Measurements from ENCODE around the gene ANKS1B. TPM values are rescaled to one million over a fixed set of nuclear protein-coding genes. Genes with fewer than 3 reads are reported as not detected.
"Not testable (repeated sequence)": the region's sequence is repeated elsewhere in the genome, so short reads cannot be mapped to it uniquely, and the experiment has no call there.

ANKS1B gene
- total RNA-seq, 4 donors from 2014 or later = 14.0 to 38.4 (median 28.6) TPM

DNA sequence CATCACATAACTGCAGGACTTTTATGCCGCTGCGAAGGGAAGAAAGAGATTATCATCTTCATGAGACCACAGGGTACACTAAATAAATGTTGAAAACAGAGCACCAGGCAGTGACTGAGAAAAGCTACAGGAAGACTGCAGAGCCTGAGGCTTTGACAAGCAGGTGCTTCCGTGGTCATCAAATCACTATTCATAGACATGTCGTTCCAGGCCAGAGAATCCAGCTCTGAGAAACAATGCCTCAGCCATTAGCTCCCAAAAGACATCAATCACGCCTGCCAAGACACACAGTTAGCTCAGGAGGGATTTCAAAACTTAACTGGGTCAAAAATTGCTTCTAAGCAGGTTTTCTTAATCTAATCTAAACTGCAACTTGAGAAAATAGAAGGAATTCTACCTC, 384.3 kb downstream of the ANKS1B start:
- H3K4me3 ChIP-seq = no peak overlapping the region
- WGBS, 2 donors = 46 to 70% methylated on average over 5 of the region's 5 CpGs
- H3K4me1 ChIP-seq = no peaks in the 10 kb centered on the region
- no peak for TF ChIP-seq POLR2A (IDR thresholded peaks at IDR 0.05)
- no peak for TF ChIP-seq EP300 (IDR thresholded peaks at IDR 0.05)
- no peak for TF ChIP-seq CTCF (IDR thresholded peaks at IDR 0.05)
- H3K27ac ChIP-seq = no peak overlapping the region
- H3K36me3 ChIP-seq = no peaks in the 10 kb centered on the region
- H3K27me3 ChIP-seq = no peaks in the 10 kb centered on the region
- H3K9me3 ChIP-seq = no peaks in the 10 kb centered on the region
- no peak for DNase-seq (ENCODE audit: low spot score in 2 of 2)

GRCh38 chr12:99598785-99599184, 386.0 kb downstream of the ANKS1B start:
- Histone ChIP-seq H3K36me3 (no peaks in the 10 kb centered on the region), H3K27ac (no peak overlapping the region), H3K4me1 (no peaks in the 10 kb centered on the region), H3K4me3 (no peak overlapping the region), H3K27me3 (no peaks in the 10 kb centered on the region), H3K9me3 (no peaks in the 10 kb centered on the region)
- DNase-seq (ENCODE audit: low spot score in 2 of 2) = no peak
- no peak for TF ChIP-seq EP300 (IDR thresholded peaks at IDR 0.05)
- TF ChIP-seq CTCF (IDR thresholded peaks at IDR 0.05) = no peak
- no peak for TF ChIP-seq POLR2A (IDR thresholded peaks at IDR 0.05)
- 89 to 98% methylated on average over 2 of the region's 2 CpGs for WGBS, 2 donors

DNA sequence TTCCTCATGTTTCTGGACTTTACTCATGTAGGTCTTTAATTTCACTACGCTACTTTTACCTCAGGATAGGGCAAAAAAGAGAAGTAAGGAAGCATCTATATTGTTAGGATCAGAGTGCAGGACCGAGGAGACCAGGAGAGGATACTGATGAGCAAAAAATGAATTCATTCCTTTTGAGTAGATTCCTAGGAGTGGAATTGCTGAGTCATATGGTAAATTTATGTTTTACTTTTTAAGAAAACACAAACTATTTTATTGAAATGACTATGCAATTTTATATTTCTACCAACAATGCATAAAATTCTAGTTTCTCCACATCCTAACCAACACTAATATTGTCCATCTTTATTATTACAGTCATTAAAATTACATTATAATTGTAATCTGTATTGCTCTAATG, 388.0 kb downstream of the ANKS1B start:
- H3K4me3 ChIP-seq = no peak overlapping the region
- no peaks in the 10 kb centered on the region for H3K27me3 ChIP-seq
- TF ChIP-seq EP300 (IDR thresholded peaks at IDR 0.05) (no peak), CTCF (IDR thresholded peaks at IDR 0.05) (no peak), POLR2A (IDR thresholded peaks at IDR 0.05) (no peak)
- DNase-seq (ENCODE audit: low spot score in 2 of 2) = no peak
- H3K27ac ChIP-seq = no peak overlapping the region
- H3K4me1 ChIP-seq = no peaks in the 10 kb centered on the region
- H3K36me3 ChIP-seq = no peaks in the 10 kb centered on the region
- WGBS, 2 donors = 81 to 89% methylated on average over 2 of the region's 2 CpGs
- H3K9me3 ChIP-seq = no peaks in the 10 kb centered on the region

DNA sequence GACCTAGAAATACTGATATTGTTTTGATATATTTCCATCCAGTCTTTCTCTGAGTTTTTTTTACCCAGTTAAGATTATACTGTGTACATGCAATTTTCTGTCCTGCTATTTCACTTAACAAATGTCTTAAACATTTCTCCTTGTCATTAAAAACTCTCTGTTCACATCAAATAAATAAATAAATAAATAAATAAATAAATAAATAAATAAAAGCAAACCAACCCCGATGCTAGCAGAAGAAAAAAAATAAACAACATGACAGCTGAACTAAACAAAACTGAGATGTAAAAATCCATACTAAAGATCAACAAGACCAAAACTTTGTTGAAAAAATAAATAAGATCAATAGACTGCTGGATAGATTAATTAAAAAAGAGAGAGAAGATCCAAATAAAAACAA, 407.6 kb downstream of the ANKS1B start:
- H3K27ac ChIP-seq; DNase-seq (ENCODE audit: low spot score in 2 of 2); H3K36me3 ChIP-seq; H3K27me3 ChIP-seq; H3K4me3 ChIP-seq; H3K4me1 ChIP-seq: not testable (repeated sequence)
- WGBS, 2 donors = 82 to 94% methylated on average over 1 of the region's 1 CpG
- H3K9me3 ChIP-seq = peaks cover 0 to 12% (median 2%) of the 10 kb centered on the region in 4 donors

DNA sequence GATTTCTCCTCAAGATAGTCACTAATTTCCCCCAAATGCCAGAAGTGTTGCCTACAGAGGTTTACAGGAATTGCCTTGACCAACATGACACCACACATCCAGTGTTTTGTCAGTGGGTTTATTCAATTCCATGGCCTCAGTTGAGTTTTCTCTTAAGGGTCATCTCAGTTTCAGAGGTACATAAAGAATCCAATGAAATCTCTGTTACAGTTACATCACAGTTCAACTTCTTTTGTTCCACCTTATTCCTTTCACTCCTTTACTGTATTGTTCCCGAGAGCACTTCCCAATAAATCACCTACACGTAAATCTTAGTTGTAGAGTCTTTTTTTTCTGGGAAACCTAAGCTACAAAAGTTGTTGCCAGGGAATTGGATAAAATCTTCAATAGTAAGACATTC, 410.8 kb downstream of the ANKS1B start:
- Histone ChIP-seq H3K27ac (no peak overlapping the region), H3K36me3 (no peaks in the 10 kb centered on the region), H3K9me3 (peaks cover 0 to 13% (median 2%) of the 10 kb centered on the region in 4 donors), H3K4me3 (no peak overlapping the region), H3K4me1 (no peaks in the 10 kb centered on the region), H3K27me3 (no peaks in the 10 kb centered on the region)
- DNase-seq (ENCODE audit: low spot score in 2 of 2) = no peak
- WGBS, 2 donors = 82 to 88% methylated on average over 2 of the region's 2 CpGs
- TF ChIP-seq CTCF (IDR thresholded peaks at IDR 0.05) (no peak), EP300 (IDR thresholded peaks at IDR 0.05) (no peak), POLR2A (IDR thresholded peaks at IDR 0.05) (no peak)

DNA sequence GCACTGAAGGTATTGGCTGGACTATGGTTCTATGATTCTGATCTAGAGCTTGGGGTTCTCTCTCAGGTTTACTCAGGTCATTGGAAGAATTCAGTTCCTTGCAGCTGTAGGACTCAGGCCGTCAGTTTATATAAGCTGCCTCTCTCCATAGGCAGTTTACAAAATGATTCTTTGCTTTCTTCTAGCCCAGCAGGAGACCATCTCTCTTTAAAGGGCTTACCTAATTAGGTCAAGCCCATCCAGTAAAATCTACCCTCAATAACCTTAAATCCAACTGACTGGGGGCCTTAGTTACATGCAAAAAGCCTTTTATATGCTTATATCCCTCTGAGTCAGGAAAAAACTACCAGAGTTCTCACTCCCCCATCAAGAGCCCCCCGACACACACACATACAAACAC, 417.7 kb downstream of the ANKS1B start:
- DNase-seq (ENCODE audit: low spot score in 2 of 2) = no peak
- TF ChIP-seq POLR2A (IDR thresholded peaks at IDR 0.05) (no peak), EP300 (IDR thresholded peaks at IDR 0.05) (no peak), CTCF (IDR thresholded peaks at IDR 0.05) (no peak)
- no peaks in the 10 kb centered on the region for H3K36me3 ChIP-seq
- H3K27me3 ChIP-seq = no peaks in the 10 kb centered on the region
- H3K27ac ChIP-seq = no peak overlapping the region
- no peaks in the 10 kb centered on the region for H3K4me1 ChIP-seq
- peaks cover 0 to 12% (median 0%) of the 10 kb centered on the region in 4 donors for H3K9me3 ChIP-seq
- H3K4me3 ChIP-seq = no peak overlapping the region
- 59 to 66% methylated on average over 2 of the region's 2 CpGs for WGBS, 2 donors
